HepG2 (cell line): ENCODE data around the gene TTK. TPM values are rescaled to one million over a fixed set of nuclear protein-coding genes. Genes with fewer than 3 reads are reported as not detected.
A peak's percentile ranks its signal among the peaks of the same experiment; 100 is the strongest.

Source experiments
- ATAC-seq: fragments of 200-7000 bp; cut with Tn5 transposase; 3 replicates; pipeline ENCODE4 v1.9.1; 2020; ENCODE audit warnings: mild to moderate bottlenecking, moderate library complexity
- BruUV-seq: library from RNA; stranded (reverse); fragments of 400-500 nt; replicated peaks from 2 replicates; lab custom pipeline; 2021; lab: Mats Ljungman, UMichigan
- CTCF ChIA-PET: fragments of 300-600 bp; formaldehyde crosslinking; extraction: SDS; loops from one replicate; lab custom pipeline; 2021; ENCODE audit warnings: low total read pairs, inconsistent platforms, low intra/inter-chr PET ratio; lab: Yijun Ruan, JAX
- POLR2A ChIA-PET: fragments of 350-600 bp; sonication (Branson Sonifier 250); formaldehyde crosslinking; loops from one replicate; lab custom pipeline; 2020; ENCODE audit warnings: antibody characterized with exemption, inconsistent platforms; lab: Yijun Ruan, JAX
- DNase-seq: peaks from one replicate; pipeline ENCODE4 v3.0.0-alpha.2; 2015; ENCODE audit warnings: low spot score
- FAIRE-seq: peaks from 3 replicates; lab custom pipeline; 2011; peaks lifted over from hg19 to GRCh38; lab: Jason Lieb, UNC
- H2AFZ ChIP-seq: one replicate; pipeline ENCODE4 v1.6.1; 2011; ENCODE audit warnings: low read length, inconsistent platforms
- H3K27ac ChIP-seq: fragments of 300-600 bp; 3 replicates; pipeline ENCODE4 v1.8.0; 2011; ENCODE audit warnings: mixed run types, mild to moderate bottlenecking, mixed read lengths, low read length, inconsistent platforms; ENCODE audit not compliant: insufficient read depth; ENCODE audit errors: extremely low read length
- H3K27me3 ChIP-seq, 2 experiments: fragments of 200-600 bp in 1 of 2; 2 replicates in 1 of 2; 3 replicates in 1 of 2; pipeline versions ENCODE4 v1.6.0 to v1.8.0; 2011; ENCODE audit warnings: low read length in 2 of 2, mild to moderate bottlenecking in 2 of 2, moderate library complexity in 2 of 2, inconsistent platforms in 1 of 2; ENCODE audit not compliant: insufficient read depth in 2 of 2, control insufficient read depth in 1 of 2
- H3K36me3 ChIP-seq, 2 experiments: fragments of 200-600 bp in 1 of 2; replicated peaks in 1 of 2; 2 replicates in 1 of 2; 3 replicates in 1 of 2; pipeline versions ENCODE4 v1.5.1 to v1.8.0; 2011; ENCODE audit warnings: low read length in 2 of 2, inconsistent platforms in 1 of 2; ENCODE audit not compliant: insufficient read depth in 2 of 2, control insufficient read depth in 1 of 2
- H3K4me1 ChIP-seq: 2 replicates; pipeline ENCODE4 v1.5.1; 2012; ENCODE audit warnings: low read length, inconsistent platforms; ENCODE audit not compliant: insufficient read depth
- H3K4me2 ChIP-seq: 2 replicates; pipeline ENCODE4 v1.6.0; 2011; ENCODE audit warnings: low read depth, low read length, inconsistent platforms
- H3K4me3 ChIP-seq, 3 experiments: fragments of 200-600 bp in 1 of 3; sonication (generic), shearing (Covaris generic) in 1 of 3; replicated peaks in 1 of 3; 2 replicates each; pipeline ENCODE4 v1.5.1; 2011 to 2016; ENCODE audit warnings: low read length in 3 of 3, inconsistent platforms in 2 of 3, low read depth in 2 of 3, mild to moderate bottlenecking in 2 of 3, control low read depth in 1 of 3, mixed read lengths in 1 of 3; ENCODE audit not compliant: insufficient read depth in 1 of 3
- H3K79me2 ChIP-seq: one replicate; pipeline ENCODE4 v1.6.1; 2011; ENCODE audit warnings: low read length, inconsistent platforms; ENCODE audit not compliant: insufficient read depth
- H3K9ac ChIP-seq: 2 replicates; pipeline ENCODE4 v1.6.0; 2011; ENCODE audit warnings: mild to moderate bottlenecking, low read depth, low read length, inconsistent platforms; ENCODE audit not compliant: insufficient read depth
- H3K9me3 ChIP-seq: 2 replicates; pipeline ENCODE4 v1.5.1; 2012; ENCODE audit warnings: mild to moderate bottlenecking, low read length
- H4K20me1 ChIP-seq: 2 replicates; pipeline ENCODE4 v1.6.0; 2011; ENCODE audit warnings: inconsistent platforms, mild to moderate bottlenecking, low read length, moderate library complexity; ENCODE audit not compliant: insufficient read depth
- ATF7-NPFF ChIP-seq: sonication (generic); formaldehyde crosslinking; IDR thresholded peaks from 2 replicates; pipeline ENCODE4 v1.8.1; 2023; ENCODE audit warnings: mild to moderate bottlenecking, low read depth, missing genetic modification reagents, moderate library complexity
- DMAP1 ChIP-seq: IDR thresholded peaks from 2 replicates; pipeline ENCODE4 v1.6.1; 2016
- HINFP ChIP-seq: sonication (generic); formaldehyde crosslinking; IDR thresholded peaks from 2 replicates; pipeline ENCODE4 v1.4.0; 2020; ENCODE audit warnings: low read depth, mild to moderate bottlenecking, missing genetic modification reagents
- MAFF ChIP-seq: IDR thresholded peaks from 2 replicates; pipeline ENCODE4 v1.6.1; 2011; ENCODE audit warnings: low read depth, low read length, improper control_type of control experiment
- MAFK ChIP-seq, 2 experiments: IDR thresholded peaks in 1 of 2; conservative IDR thresholded peaks in 1 of 2; 2 replicates each; pipeline ENCODE4 v1.6.1; 2011; ENCODE audit warnings: improper control_type of control experiment in 2 of 2, low read length in 2 of 2
- NKX3-1 ChIP-seq: sonication (generic); formaldehyde crosslinking; IDR thresholded peaks from 2 replicates; pipeline ENCODE4 v1.5.0; 2020; ENCODE audit warnings: missing genetic modification reagents
- PLRG1 ChIP-seq: fragments of 450-650 bp; conservative IDR thresholded peaks from 2 replicates; pipeline ENCODE4 v1.6.1; 2016
- RXRA ChIP-seq: sonication (generic); formaldehyde crosslinking; IDR thresholded peaks from 2 replicates; pipeline ENCODE4 v1.5.1; 2020; ENCODE audit warnings: missing genetic modification reagents
- SOX13 ChIP-seq, 3 experiments: fragments of 450-650 bp in 1 of 3; sonication (generic) in 1 of 3; formaldehyde crosslinking in 1 of 3; IDR thresholded peaks in 2 of 3; conservative IDR thresholded peaks in 1 of 3; 2 replicates each; pipeline versions ENCODE4 v1.5.0 to v1.6.1; 2016 to 2020; ENCODE audit warnings: antibody characterized with exemption in 1 of 3, mild to moderate bottlenecking in 1 of 3, missing compliant biosample characterization in 1 of 3, missing genetic modification reagents in 1 of 3, moderate library complexity in 1 of 3
- SP140L ChIP-seq: sonication (generic); formaldehyde crosslinking; IDR thresholded peaks from 2 replicates; pipeline ENCODE4 v1.4.0; 2020; ENCODE audit warnings: missing genetic modification reagents, borderline replicate concordance
- SUZ12 ChIP-seq: fragments of 150-350 bp; IDR thresholded peaks from 2 replicates; pipeline ENCODE4 v1.6.1; 2014; ENCODE audit warnings: low read depth, low read length
- ZFYVE20 ChIP-seq: sonication (generic); formaldehyde crosslinking; IDR thresholded peaks from 2 replicates; pipeline ENCODE4 v1.8.0; 2023; ENCODE audit warnings: low read depth, mild to moderate bottlenecking, moderate library complexity, missing genetic modification reagents, borderline replicate concordance
- ZNF101 ChIP-seq: sonication (generic); formaldehyde crosslinking; IDR thresholded peaks from 2 replicates; pipeline ENCODE4 v1.4.0; 2020; ENCODE audit warnings: mild to moderate bottlenecking, low read depth, missing genetic modification reagents, borderline replicate concordance
- ZNF430 ChIP-seq: sonication (generic); formaldehyde crosslinking; IDR thresholded peaks from 2 replicates; pipeline ENCODE4 v1.9.0; 2021; ENCODE audit warnings: mild to moderate bottlenecking, missing genetic modification reagents
- ZNF746 ChIP-seq: sonication (generic); formaldehyde crosslinking; IDR thresholded peaks from 2 replicates; pipeline ENCODE4 v1.8.0; 2022; ENCODE audit warnings: mild to moderate bottlenecking, missing genetic modification reagents
- WGBS: methylation state at CpG from one replicate; pipeline ENCODE4 v1.1.6; 2017; ENCODE audit warnings: low lambda C conversion rate; 5-methylcytosine and 5-hydroxymethylcytosine counted together
- in situ Hi-C: cut with HindIII; loops from 2 replicates; pipeline ENCODE4 v1.10.0; 2017; ENCODE audit warnings: low pct_unique_long_range_greater_than_20kb; ENCODE audit not compliant: extremely low pct_ligation_motif_present
- intact Hi-C: fragments of 100-400 bp; cut with micrococcal nuclease; formaldehyde crosslinking; loops from one replicate; pipeline ENCODE4 v1.10.0; 2022; ENCODE audit not compliant: unreplicated experiment
- polyA plus RNA-seq, 8 experiments: library from polyadenylated mRNA; depleted of rRNA in 3 of 8; stranded (reverse) in 7 of 8; unstranded in 1 of 8; fragments of >200 nt; fragmentation: Illumina TruSeq in 4 of 8; extraction: Trizol in 4 of 8; gene quantifications; 2 replicates each; pipeline versions ENCODE4 v1.2.1 to v1.2.3, GENCODE V29; 2011 to 2016; ENCODE audit warnings: low read depth in 4 of 8, missing spikeins in 1 of 8, mixed read lengths in 1 of 8; ENCODE audit not compliant: insufficient read depth in 1 of 8
- total RNA-seq, 5 experiments: library from RNA; depleted of rRNA; stranded (reverse); fragments of >200 nt; fragmentation: Illumina TruSeq; extraction: Trizol; gene quantifications; 2 replicates each; pipeline ENCODE4 v1.2.3, GENCODE V29; 2016; ENCODE audit warnings: low read depth in 1 of 5
- TF ChIP-seq, protein P1 (sequence below): sonication (generic); formaldehyde crosslinking; IDR thresholded peaks from 2 replicates; pipeline ENCODE4 v1.5.1; 2020; ENCODE audit warnings: missing genetic modification reagents, mild to moderate bottlenecking, borderline replicate concordance

TTK gene
- total and polyA plus RNA-seq, 2 of the 13 experiments (the other 11 are each of a cell fraction or from before 2014, with no cell fraction given): 8.6 to 33.2 TPM

- no TSS peak for BruUV-seq
- CTCF ChIA-PET: no interaction called here
- ATAC-seq: no peak
- H4K20me1 ChIP-seq: no peaks in the 10 kb centered on the region
- POLR2A ChIA-PET: no interaction called here
- H3K9ac ChIP-seq: no peak overlapping the region
- peaks cover 3 to 57% of the 10 kb centered on the region in 2 experiments for H3K36me3 ChIP-seq
- H3K4me3 ChIP-seq: no peak overlapping the region
- no peak overlapping the region for H3K4me2 ChIP-seq
- in situ Hi-C loops: no loop called here
- WGBS: 95% methylated on average over 3 of the region's 3 CpGs
- FAIRE-seq: no peak
- H3K27ac ChIP-seq: no peak overlapping the region
- H3K4me1 ChIP-seq: no peaks in the 10 kb centered on the region
- H3K9me3 ChIP-seq: no peaks in the 10 kb centered on the region
- TF ChIP-seq ZNF746 (CRISPR knock-in tag): no peak
- TF ChIP-seq PLRG1: no peak
- peak; percentile 97 for TF ChIP-seq MAFF
- no peak for TF ChIP-seq HINFP
- TF ChIP-seq SUZ12: no peak
- no peak for TF ChIP-seq SOX13 (IDR thresholded peaks at IDR 0.05)
- TF ChIP-seq SOX13 (CRISPR knock-in tag; conservative IDR thresholded peaks at IDR 0.05 in 1 of 2, IDR thresholded peaks at IDR 0.05 in 1 of 2): no peak
- TF ChIP-seq RXRA (CRISPR knock-in tag): no peak
- TF ChIP-seq ZFYVE20 (CRISPR knock-in tag): no peak
- no peak for TF ChIP-seq ZNF101 (CRISPR knock-in tag)
- TF ChIP-seq DMAP1 (CRISPR knock-in tag): no peak
- TF ChIP-seq, protein P1, sequence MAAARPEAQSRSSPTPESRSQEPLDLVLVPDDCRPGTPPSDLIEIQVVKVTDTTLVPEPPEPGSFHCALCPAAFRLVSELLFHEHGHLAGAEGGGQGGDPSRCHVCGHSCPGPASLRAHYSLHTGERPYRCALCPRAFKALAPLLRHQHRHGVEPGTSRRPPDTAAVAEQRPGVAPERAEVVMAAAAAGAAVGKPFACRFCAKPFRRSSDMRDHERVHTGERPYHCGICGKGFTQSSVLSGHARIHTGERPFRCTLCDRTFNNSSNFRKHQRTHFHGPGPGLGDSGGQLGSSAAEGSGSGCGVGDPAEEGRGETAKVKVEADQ (CRISPR knock-in tag): no peak
- peak; percentile 94 to 98 for TF ChIP-seq MAFK (conservative IDR thresholded peaks at IDR 0.05 in 1 of 2, IDR thresholded peaks at IDR 0.05 in 1 of 2; ENCODE audit: low read length in 2 of 2)
- no peak for TF ChIP-seq NKX3-1 (CRISPR knock-in tag)
- no peak for TF ChIP-seq ZNF430 (CRISPR knock-in tag)
- no peak for TF ChIP-seq SP140L (CRISPR knock-in tag)
- TF ChIP-seq ATF7-NPFF (CRISPR knock-in tag): no peak
- no peaks in the 10 kb centered on the region for H3K79me2 ChIP-seq
- DNase-seq: no peak
- intact Hi-C loops: no loop called here
- no peaks in the 10 kb centered on the region for H3K27me3 ChIP-seq
- no peak overlapping the region for H2AFZ ChIP-seq
Observed at GRCh38 chr6:80028589-80028988, 24.1 kb downstream of the TTK start.
